Measurements from ENCODE around the gene GLB1L2.
"Not testable (repeated sequence)": the region's sequence is repeated elsewhere in the genome, so short reads cannot be mapped to it uniquely, and the experiment has no call there.

DNA sequence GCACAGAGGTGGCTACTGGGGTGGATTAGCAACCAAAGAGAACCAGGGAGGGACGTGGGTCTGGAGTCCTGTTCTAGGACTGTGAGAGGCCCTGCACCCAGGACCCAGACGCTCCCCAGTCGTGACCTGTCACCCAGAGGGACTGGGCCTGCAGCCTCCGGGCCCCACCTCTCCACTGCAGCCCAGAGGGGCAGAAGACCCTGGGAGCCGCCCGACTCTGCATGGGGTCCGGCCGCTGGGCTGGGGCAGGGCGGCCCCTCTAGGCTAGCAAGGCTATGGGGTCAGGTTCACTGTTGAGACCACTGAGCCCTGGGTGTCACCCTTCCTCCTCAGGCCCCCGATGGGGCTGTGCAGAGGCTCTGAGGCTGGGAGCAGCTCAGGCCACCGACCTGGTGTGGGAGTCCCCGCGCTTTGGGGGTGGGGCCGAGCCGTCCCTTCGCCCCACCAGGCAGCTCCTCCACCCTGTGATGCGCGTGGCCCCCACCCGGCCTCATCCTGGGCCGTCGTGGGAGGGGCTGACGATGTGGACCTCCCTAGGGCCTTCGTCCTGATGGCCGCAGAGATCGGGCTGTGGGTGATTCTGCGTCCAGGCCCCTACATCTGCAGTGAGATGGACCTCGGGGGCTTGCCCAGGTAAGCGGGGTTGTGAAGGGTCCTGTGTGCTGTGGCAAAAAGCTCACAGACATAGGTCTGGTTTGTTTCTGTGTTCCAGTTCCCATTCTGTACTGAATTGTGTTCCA is 12.9 kb downstream of the GLB1L2 start:
- TF ChIP-seq, protein P1, sequence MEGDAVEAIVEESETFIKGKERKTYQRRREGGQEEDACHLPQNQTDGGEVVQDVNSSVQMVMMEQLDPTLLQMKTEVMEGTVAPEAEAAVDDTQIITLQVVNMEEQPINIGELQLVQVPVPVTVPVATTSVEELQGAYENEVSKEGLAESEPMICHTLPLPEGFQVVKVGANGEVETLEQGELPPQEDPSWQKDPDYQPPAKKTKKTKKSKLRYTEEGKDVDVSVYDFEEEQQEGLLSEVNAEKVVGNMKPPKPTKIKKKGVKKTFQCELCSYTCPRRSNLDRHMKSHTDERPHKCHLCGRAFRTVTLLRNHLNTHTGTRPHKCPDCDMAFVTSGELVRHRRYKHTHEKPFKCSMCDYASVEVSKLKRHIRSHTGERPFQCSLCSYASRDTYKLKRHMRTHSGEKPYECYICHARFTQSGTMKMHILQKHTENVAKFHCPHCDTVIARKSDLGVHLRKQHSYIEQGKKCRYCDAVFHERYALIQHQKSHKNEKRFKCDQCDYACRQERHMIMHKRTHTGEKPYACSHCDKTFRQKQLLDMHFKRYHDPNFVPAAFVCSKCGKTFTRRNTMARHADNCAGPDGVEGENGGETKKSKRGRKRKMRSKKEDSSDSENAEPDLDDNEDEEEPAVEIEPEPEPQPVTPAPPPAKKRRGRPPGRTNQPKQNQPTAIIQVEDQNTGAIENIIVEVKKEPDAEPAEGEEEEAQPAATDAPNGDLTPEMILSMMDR (conservative IDR thresholded peaks at IDR 0.05; ENCODE audit: low read length): not testable (repeated sequence)
- not testable (repeated sequence) for TF ChIP-seq EZH2phosphoT487 (IDR thresholded peaks at IDR 0.05; ENCODE audit: borderline replicate concordance)
